NCI-H2171 treated with DMSO at 0.1 percent for 48 hours (cell line): ENCODE measurements around the gene TMTC3.

ENCODE experiments used
- DNase-seq: peaks from one replicate; lab custom pipeline; 2025; lab: John Stamatoyannopoulos, UW

TMTC3 gene

GRCh38 chr12:88227263-88227662 lies 85.2 kb downstream of the TMTC3 start:
- no peak for DNase-seq

DNA sequence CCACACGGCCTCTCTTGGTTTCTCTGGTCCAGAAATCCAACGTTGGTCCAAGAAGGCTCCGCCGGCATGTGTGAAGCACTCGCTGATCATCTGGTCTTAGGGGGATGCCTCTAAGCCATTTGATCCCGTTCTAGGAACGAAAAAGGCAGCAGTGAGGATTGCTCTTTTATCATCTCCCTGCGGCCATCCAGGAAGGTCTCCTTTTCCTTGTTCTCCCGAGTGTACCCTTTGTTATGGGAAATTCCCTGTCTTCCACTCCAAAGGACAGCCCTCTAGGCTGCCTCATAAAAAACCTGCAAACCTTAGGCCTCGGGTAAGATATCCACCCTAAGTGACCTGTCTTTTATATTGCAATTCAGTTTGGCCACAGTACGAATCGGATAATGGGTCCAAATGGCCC lies 85.8 kb downstream of the TMTC3 start:
- no peak for DNase-seq

DNA sequence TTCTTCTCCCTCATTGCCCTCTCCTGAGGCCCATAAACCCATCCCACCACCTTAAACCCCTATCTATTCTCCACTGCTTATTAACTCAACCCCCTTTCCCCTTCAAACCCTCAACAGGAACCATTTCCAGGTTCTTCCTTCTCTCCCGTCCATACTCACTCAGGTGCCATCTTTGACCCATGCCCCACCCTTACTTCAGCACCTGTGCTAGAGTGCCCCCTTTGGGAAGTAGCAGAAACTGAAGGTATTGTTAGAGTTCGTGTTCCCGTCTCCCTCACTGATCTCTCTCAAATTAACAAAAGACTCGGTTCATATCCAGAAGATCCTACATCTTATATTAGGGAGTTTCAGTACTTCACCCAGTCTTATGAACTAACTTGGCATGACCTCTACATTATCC lies 86.6 kb downstream of the TMTC3 start:
- no peak for DNase-seq

- no peak for DNase-seq
Measured at GRCh38 chr12:88230271-88230670, 88.2 kb downstream of the TMTC3 start.

- DNase-seq, result no peak
Measured at GRCh38 chr12:88235183-88235833, 93.2 kb downstream of the TMTC3 start.

DNA sequence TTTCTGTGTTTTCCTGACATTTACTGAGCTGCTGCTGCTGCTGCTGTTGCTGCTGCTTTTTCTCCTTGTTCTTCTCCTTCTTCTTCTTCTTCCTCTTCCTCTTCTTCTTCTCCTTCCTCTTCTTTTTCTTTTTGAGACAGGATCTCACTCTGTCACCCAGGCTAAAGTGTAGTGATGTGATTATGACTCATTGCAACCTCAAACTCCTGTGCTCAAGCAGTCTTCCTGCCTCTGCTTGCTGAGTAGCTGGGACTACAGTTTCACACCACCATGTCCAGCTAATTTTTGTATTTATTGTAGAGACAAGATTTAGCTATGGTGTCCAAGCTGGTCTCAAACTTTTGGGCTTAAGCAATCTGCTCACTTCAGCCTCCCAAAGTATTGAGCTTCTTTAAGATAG lies 95.8 kb downstream of the TMTC3 start:
- DNase-seq, result no peak

- DNase-seq, result no peak
Measured at GRCh38 chr12:88238406-88238805, 96.3 kb downstream of the TMTC3 start.

DNA sequence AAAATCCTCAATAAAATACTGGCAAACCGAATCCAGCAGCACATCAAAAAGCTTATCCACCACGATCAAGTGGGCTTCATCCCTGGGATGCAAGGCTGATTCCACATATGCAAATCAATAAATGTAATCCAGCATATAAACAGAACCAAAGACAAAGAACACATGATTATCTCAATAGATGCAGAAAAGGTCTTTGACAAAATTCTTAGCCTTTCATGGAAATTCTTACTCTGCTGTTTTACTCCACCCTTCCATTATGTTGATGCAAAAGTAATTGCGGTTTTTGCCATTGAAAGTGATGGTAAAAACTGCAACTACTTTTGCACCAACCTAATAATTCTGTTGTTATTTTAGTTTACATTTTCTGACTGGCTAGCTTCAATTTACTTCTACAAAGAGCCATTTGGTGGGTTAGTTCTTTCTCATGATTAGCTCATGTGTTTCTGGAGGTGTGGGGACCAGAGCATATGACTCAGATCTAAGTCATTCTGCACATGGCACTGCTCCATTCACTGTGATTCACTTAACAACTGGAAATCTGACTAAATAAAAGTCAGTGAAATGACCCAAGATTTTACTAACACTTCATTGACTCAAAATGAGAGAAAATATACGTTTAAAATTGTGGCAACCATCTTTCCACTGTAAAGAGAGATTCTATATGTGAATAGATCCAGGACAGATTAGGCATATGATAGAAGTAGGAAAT lies 99.9 kb downstream of the TMTC3 start:
- DNase-seq, result no peak

DNA sequence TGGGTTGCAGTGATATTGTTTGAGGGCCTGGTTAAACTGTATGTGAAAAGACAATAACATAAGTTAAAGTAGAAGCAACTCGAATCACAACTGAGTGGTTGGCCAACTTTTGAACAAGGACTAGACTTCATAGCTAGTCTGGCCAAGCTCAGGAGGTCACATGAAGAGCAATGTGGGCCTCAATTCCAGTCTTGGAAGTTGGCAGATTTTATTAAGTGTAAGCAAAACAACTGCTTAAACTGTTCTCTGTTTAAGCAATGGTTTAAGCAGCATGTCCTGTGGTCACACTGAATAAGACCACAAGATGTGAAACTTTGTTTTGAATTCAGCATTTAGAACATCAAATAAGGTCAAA lies 100.4 kb downstream of the TMTC3 start:
- DNase-seq, result no peak

GRCh38 chr12:88242939-88243338 lies 100.8 kb downstream of the TMTC3 start:
- no peak for DNase-seq

DNA sequence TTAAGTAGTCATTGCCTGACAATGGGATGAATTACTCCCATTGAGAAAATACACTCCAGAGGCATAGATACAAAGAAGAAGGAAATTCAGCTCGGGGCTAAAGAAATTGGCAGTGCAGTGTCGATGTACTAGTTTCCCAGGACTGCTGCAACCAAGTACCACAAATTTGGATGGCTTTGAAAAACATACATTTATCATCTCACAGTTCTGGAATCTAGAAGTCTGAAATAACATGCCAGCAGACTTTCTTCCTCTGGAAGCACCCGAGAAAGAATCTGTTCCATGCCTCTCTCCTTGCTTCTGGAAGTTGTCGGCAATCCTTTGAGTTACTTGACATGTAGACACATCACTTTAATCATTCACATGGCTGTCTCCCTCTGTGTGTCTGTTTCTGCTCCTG lies 101.9 kb downstream of the TMTC3 start:
- no peak for DNase-seq

DNA sequence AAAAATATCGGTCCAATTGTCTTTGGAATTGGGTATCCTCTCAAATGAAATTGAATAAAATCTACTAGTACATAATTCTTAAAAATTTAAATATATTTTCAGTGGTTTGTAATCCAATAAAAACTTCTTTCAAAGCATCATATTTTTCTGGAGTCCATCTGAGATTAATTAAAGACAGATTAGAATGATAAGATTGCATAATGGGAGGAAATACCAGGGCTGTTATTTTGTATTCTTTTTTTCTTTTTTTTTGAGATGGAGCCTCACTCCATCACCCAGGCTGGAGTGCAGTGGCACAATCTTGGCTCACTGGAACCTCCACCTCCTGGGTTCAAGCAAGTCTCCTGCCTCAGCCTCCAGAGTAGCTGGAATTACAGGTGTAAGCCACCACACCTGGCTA lies 103.8 kb downstream of the TMTC3 start:
- DNase-seq, result no peak

DNA sequence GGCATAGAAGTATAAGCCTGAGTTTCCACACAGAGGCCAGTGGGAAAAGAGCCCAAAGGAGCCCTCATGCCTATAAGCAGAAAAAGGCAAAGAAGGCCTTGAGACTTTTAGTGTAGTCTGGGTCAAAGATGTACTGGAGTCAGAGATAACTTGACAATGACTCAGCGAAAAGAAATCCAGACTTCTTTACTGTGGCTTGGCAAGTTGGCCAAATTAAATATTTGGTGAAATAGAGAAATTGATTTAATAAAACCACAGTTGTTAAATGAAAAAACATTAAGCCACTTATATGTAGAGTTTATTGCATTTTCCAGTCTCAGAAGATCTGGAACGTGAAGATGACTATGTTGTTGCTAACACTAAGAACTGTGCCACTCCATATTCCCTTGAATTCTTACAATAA lies 105.1 kb downstream of the TMTC3 start:
- no peak for DNase-seq

DNA sequence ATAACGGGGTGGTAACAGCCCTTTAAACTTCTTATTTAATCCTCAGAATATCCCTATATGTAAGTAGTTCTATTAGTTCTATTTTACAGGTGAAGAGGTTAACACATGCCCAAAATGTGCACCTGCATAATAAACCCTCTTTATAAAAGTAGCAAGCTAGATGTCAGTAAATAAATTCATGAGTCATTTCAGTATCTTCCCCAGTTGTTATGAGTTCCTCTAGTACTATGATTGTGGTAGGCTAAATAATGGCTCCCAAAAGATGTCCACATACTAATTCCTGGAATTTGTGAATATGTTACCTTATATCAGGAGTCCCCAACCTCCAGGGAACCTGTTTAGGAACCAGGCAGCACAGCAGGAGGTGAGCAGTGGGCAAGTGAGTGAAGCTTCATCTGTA lies 106.5 kb downstream of the TMTC3 start:
- DNase-seq, result no peak
